HepG2 (cell line): ENCODE results near the gene CEP68. TPM values are rescaled to one million over a fixed set of nuclear protein-coding genes. Genes with fewer than 3 reads are reported as not detected.

Source experiments
- ATAC-seq: fragments of 200-7000 bp; cut with Tn5 transposase; 3 replicates; pipeline ENCODE4 v1.9.1; 2020; ENCODE audit warnings: mild to moderate bottlenecking, moderate library complexity
- BruUV-seq: library from RNA; stranded (reverse); fragments of 400-500 nt; replicated peaks from 2 replicates; lab custom pipeline; 2021; lab: Mats Ljungman, UMichigan
- CTCF ChIA-PET: fragments of 300-600 bp; formaldehyde crosslinking; extraction: SDS; loops from one replicate; lab custom pipeline; 2021; ENCODE audit warnings: low total read pairs, inconsistent platforms, low intra/inter-chr PET ratio; lab: Yijun Ruan, JAX
- POLR2A ChIA-PET: fragments of 350-600 bp; sonication (Branson Sonifier 250); formaldehyde crosslinking; loops from one replicate; lab custom pipeline; 2020; ENCODE audit warnings: antibody characterized with exemption, inconsistent platforms; lab: Yijun Ruan, JAX
- DNase-seq: peaks from one replicate; pipeline ENCODE4 v3.0.0-alpha.2; 2015; ENCODE audit warnings: low spot score
- FAIRE-seq: peaks from 3 replicates; lab custom pipeline; 2011; peaks lifted over from hg19 to GRCh38; lab: Jason Lieb, UNC
- H2AFZ ChIP-seq: one replicate; pipeline ENCODE4 v1.6.1; 2011; ENCODE audit warnings: low read length, inconsistent platforms
- H3K27ac ChIP-seq: fragments of 300-600 bp; 3 replicates; pipeline ENCODE4 v1.8.0; 2011; ENCODE audit warnings: mixed run types, mild to moderate bottlenecking, mixed read lengths, low read length, inconsistent platforms; ENCODE audit not compliant: insufficient read depth; ENCODE audit errors: extremely low read length
- H3K27me3 ChIP-seq, 2 experiments: fragments of 200-600 bp in 1 of 2; 2 replicates in 1 of 2; 3 replicates in 1 of 2; pipeline versions ENCODE4 v1.6.0 to v1.8.0; 2011; ENCODE audit warnings: low read length in 2 of 2, mild to moderate bottlenecking in 2 of 2, moderate library complexity in 2 of 2, inconsistent platforms in 1 of 2; ENCODE audit not compliant: insufficient read depth in 2 of 2, control insufficient read depth in 1 of 2
- H3K36me3 ChIP-seq, 2 experiments: fragments of 200-600 bp in 1 of 2; replicated peaks in 1 of 2; 2 replicates in 1 of 2; 3 replicates in 1 of 2; pipeline versions ENCODE4 v1.5.1 to v1.8.0; 2011; ENCODE audit warnings: low read length in 2 of 2, inconsistent platforms in 1 of 2; ENCODE audit not compliant: insufficient read depth in 2 of 2, control insufficient read depth in 1 of 2
- H3K4me1 ChIP-seq: 2 replicates; pipeline ENCODE4 v1.5.1; 2012; ENCODE audit warnings: low read length, inconsistent platforms; ENCODE audit not compliant: insufficient read depth
- H3K4me2 ChIP-seq: 2 replicates; pipeline ENCODE4 v1.6.0; 2011; ENCODE audit warnings: low read depth, low read length, inconsistent platforms
- H3K4me3 ChIP-seq, 3 experiments: fragments of 200-600 bp in 1 of 3; sonication (generic), shearing (Covaris generic) in 1 of 3; replicated peaks in 1 of 3; 2 replicates each; pipeline ENCODE4 v1.5.1; 2011 to 2016; ENCODE audit warnings: low read length in 3 of 3, inconsistent platforms in 2 of 3, low read depth in 2 of 3, mild to moderate bottlenecking in 2 of 3, control low read depth in 1 of 3, mixed read lengths in 1 of 3; ENCODE audit not compliant: insufficient read depth in 1 of 3
- H3K79me2 ChIP-seq: one replicate; pipeline ENCODE4 v1.6.1; 2011; ENCODE audit warnings: low read length, inconsistent platforms; ENCODE audit not compliant: insufficient read depth
- H3K9ac ChIP-seq: 2 replicates; pipeline ENCODE4 v1.6.0; 2011; ENCODE audit warnings: mild to moderate bottlenecking, low read depth, low read length, inconsistent platforms; ENCODE audit not compliant: insufficient read depth
- H3K9me3 ChIP-seq: 2 replicates; pipeline ENCODE4 v1.5.1; 2012; ENCODE audit warnings: mild to moderate bottlenecking, low read length
- H4K20me1 ChIP-seq: 2 replicates; pipeline ENCODE4 v1.6.0; 2011; ENCODE audit warnings: inconsistent platforms, mild to moderate bottlenecking, low read length, moderate library complexity; ENCODE audit not compliant: insufficient read depth
- BORCS8-MEF2B ChIP-seq: sonication (generic); formaldehyde crosslinking; IDR thresholded peaks from 2 replicates; pipeline ENCODE4 v1.8.0; 2022; ENCODE audit warnings: mild to moderate bottlenecking, missing genetic modification reagents
- ETS1 ChIP-seq: sonication (generic); formaldehyde crosslinking; IDR thresholded peaks from 2 replicates; pipeline ENCODE4 v1.4.0; 2020; ENCODE audit warnings: missing genetic modification reagents
- IKZF1 ChIP-seq: fragments of 450-650 bp; IDR thresholded peaks from 2 replicates; pipeline ENCODE4 v1.7.1; 2016
- NFIB ChIP-seq: sonication (generic); formaldehyde crosslinking; IDR thresholded peaks from 2 replicates; pipeline ENCODE4 v1.9.0; 2021; ENCODE audit warnings: missing genetic modification reagents, mild to moderate bottlenecking, borderline replicate concordance
- NR2F6 ChIP-seq, 2 experiments: IDR thresholded peaks; 2 replicates each; pipeline ENCODE4 v1.6.1; 2016; ENCODE audit warnings: antibody characterized with exemption in 1 of 2, mild to moderate bottlenecking in 1 of 2
- SAFB2 ChIP-seq: sonication (generic); formaldehyde crosslinking; IDR thresholded peaks from 2 replicates; pipeline ENCODE4 v1.5.1; 2020; ENCODE audit warnings: missing genetic modification reagents, low read depth, mild to moderate bottlenecking, borderline replicate concordance
- SOX6 ChIP-seq, 2 experiments: fragments of 450-650 bp in 1 of 2; sonication (generic) in 1 of 2; formaldehyde crosslinking in 1 of 2; IDR thresholded peaks; 2 replicates each; pipeline versions ENCODE4 v1.4.0 to v1.6.1; 2017 to 2020; ENCODE audit warnings: antibody characterized with exemption in 1 of 2, mild to moderate bottlenecking in 1 of 2, missing genetic modification reagents in 1 of 2
- YY1 ChIP-seq: IDR thresholded peaks from 2 replicates; pipeline ENCODE4 v1.6.1; 2011; ENCODE audit warnings: low read length, low read depth, moderate library complexity, mild to moderate bottlenecking; ENCODE audit not compliant: insufficient read depth, insufficient replicate concordance
- ZFP1 ChIP-seq: IDR thresholded peaks from 2 replicates; pipeline ENCODE4 v1.6.1; 2016
- ZNF263 ChIP-seq: sonication (generic); formaldehyde crosslinking; IDR thresholded peaks from 2 replicates; pipeline ENCODE4 v1.4.0; 2020; ENCODE audit warnings: missing genetic modification reagents
- ZNF430 ChIP-seq: sonication (generic); formaldehyde crosslinking; IDR thresholded peaks from 2 replicates; pipeline ENCODE4 v1.9.0; 2021; ENCODE audit warnings: mild to moderate bottlenecking, missing genetic modification reagents
- ZSCAN9 ChIP-seq: IDR thresholded peaks from 2 replicates; pipeline ENCODE4 v1.6.1; 2016; ENCODE audit warnings: borderline replicate concordance
- WGBS: methylation state at CpG from one replicate; pipeline ENCODE4 v1.1.6; 2017; ENCODE audit warnings: low lambda C conversion rate; 5-methylcytosine and 5-hydroxymethylcytosine counted together
- in situ Hi-C: cut with HindIII; loops from 2 replicates; pipeline ENCODE4 v1.10.0; 2017; ENCODE audit warnings: low pct_unique_long_range_greater_than_20kb; ENCODE audit not compliant: extremely low pct_ligation_motif_present
- intact Hi-C: fragments of 100-400 bp; cut with micrococcal nuclease; formaldehyde crosslinking; loops from one replicate; pipeline ENCODE4 v1.10.0; 2022; ENCODE audit not compliant: unreplicated experiment
- polyA plus RNA-seq, 8 experiments: library from polyadenylated mRNA; depleted of rRNA in 3 of 8; stranded (reverse) in 7 of 8; unstranded in 1 of 8; fragments of >200 nt; fragmentation: Illumina TruSeq in 4 of 8; extraction: Trizol in 4 of 8; gene quantifications; 2 replicates each; pipeline versions ENCODE4 v1.2.1 to v1.2.3, GENCODE V29; 2011 to 2016; ENCODE audit warnings: low read depth in 4 of 8, missing spikeins in 1 of 8, mixed read lengths in 1 of 8; ENCODE audit not compliant: insufficient read depth in 1 of 8
- total RNA-seq, 5 experiments: library from RNA; depleted of rRNA; stranded (reverse); fragments of >200 nt; fragmentation: Illumina TruSeq; extraction: Trizol; gene quantifications; 2 replicates each; pipeline ENCODE4 v1.2.3, GENCODE V29; 2016; ENCODE audit warnings: low read depth in 1 of 5
- TF ChIP-seq, protein P1 (sequence below): sonication (generic); formaldehyde crosslinking; IDR thresholded peaks from 2 replicates; pipeline ENCODE4 v1.4.0; 2020; ENCODE audit warnings: missing genetic modification reagents
- TF ChIP-seq, protein P2 (sequence below): IDR thresholded peaks from 2 replicates; pipeline ENCODE4 v1.6.1; 2016
- TF ChIP-seq, protein P3 (sequence below): sonication (generic); formaldehyde crosslinking; IDR thresholded peaks from 2 replicates; pipeline ENCODE4 v1.5.0; 2020; ENCODE audit warnings: missing genetic modification reagents

The CEP68 gene
- total and polyA plus RNA-seq, 2 of the 13 experiments (the other 11 are each of a cell fraction or from before 2014, with no cell fraction given): 5.7 to 9.3 TPM

DNA sequence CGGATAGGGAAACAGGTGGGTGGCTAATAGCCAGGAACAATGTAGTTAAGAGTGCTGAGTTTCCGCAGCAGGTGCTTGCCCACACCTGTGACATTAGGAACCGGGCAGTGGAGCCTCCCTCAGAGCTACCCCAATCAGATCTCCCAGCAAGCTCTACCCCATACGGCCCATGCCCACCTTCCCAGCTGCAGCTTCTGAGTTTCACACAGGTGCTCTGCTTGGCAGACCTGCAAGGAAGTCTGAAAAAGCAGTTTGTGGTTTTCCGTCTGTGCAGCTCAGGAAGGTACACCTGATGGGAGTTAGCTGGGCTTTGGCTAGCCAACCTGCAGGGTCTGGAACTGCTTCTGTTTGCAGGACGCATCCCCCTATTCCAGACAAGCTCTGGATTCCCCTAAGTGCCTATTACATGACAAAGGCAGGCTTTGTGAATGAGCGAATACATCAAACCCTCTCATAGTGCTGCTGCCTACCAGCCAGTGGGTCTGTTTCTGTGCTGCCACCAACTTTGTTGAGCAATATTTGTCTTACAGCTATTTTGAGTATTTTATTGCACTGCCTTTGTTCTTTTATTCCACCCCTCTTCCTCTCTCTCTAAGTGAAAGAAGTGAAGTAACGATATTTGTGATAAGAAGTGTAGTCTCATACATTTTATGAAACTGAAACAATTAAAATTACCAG, 24.7 kb upstream of the CEP68 start (continued):
- TF ChIP-seq, protein P1, sequence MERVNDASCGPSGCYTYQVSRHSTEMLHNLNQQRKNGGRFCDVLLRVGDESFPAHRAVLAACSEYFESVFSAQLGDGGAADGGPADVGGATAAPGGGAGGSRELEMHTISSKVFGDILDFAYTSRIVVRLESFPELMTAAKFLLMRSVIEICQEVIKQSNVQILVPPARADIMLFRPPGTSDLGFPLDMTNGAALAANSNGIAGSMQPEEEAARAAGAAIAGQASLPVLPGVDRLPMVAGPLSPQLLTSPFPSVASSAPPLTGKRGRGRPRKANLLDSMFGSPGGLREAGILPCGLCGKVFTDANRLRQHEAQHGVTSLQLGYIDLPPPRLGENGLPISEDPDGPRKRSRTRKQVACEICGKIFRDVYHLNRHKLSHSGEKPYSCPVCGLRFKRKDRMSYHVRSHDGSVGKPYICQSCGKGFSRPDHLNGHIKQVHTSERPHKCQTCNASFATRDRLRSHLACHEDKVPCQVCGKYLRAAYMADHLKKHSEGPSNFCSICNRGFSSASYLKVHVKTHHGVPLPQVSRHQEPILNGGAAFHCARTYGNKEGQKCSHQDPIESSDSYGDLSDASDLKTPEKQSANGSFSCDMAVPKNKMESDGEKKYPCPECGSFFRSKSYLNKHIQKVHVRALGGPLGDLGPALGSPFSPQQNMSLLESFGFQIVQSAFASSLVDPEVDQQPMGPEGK: peak; percentile 45

DNA sequence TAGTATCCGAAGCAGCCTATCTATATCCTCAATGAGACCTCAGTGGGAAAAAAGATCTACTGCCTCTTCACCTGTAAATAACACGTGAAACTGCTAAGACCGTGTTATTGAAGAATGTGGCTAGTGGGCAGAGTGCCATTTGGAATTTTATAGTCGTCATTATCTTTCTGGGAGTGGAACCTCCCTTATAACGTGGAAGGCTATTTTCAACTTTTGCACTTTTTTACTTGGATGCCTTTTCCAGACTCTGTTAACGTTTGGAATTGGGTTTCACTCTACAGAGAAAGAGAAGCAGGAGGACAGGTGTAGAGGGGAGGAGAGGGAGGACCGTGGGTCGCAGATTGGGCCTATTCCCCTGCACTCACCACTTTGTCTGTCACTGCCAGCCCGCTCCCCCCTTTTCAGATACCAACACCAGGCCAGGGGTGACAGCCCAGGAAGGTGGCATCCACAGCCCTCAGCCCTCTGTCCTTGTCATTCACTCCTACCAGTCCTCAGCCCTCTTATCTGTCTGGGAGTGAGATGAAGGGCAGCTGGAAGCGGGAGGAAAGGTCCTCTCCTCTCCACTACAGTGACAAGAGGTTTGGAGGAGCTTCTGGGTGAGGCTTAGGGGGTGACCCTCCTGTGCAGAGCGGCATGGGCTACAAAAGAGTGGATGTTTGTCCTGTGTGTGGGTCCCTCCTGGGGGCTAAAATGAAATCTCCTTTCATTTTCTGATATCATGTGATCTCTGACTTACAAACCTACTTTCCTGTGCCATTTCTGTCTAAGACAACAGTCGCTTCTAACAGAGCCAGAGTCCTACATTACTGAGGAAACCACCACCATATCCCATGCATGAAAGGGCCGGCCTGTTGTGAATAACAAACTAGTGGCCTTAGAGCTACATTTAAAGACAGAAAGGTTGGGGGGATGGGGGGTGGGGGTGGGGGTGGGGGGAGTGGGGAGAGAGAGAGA, 23.9 kb upstream of the CEP68 start:
- CTCF ChIA-PET: interaction anchor here (1.4 kb wide), 1 partner anchor 115 kb away, joined by 11 read pairs; no protein-coding TSS in a partner anchor
- no TSS peak for BruUV-seq
- Histone ChIP-seq H3K4me2 (peak overlapping the region; percentile 43), H2AFZ (no peak overlapping the region), H3K27ac (peak overlapping the region; percentile 7), H3K36me3 (no peaks in the 10 kb centered on the region), H3K27me3 (no peaks in the 10 kb centered on the region), H4K20me1 (no peaks in the 10 kb centered on the region), H3K9ac (no peak overlapping the region), H3K4me1 (peaks cover 36% of the 10 kb centered on the region), H3K79me2 (no peaks in the 10 kb centered on the region), H3K4me3 (no peak overlapping the region), H3K9me3 (no peaks in the 10 kb centered on the region)
- TF ChIP-seq, protein P2, sequence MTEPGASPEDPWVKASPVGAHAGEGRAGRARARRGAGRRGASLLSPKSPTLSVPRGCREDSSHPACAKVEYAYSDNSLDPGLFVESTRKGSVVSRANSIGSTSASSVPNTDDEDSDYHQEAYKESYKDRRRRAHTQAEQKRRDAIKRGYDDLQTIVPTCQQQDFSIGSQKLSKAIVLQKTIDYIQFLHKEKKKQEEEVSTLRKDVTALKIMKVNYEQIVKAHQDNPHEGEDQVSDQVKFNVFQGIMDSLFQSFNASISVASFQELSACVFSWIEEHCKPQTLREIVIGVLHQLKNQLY (CRISPR knock-in tag): 0 out of 2 replicates have a peak, but pooled peaks have one; percentile 2
- 0 out of 2 replicates have a peak, but pooled peaks have one; percentile 4 for TF ChIP-seq ZSCAN9 (CRISPR knock-in tag)
- no peak for TF ChIP-seq ZFP1 (CRISPR knock-in tag)
- TF ChIP-seq IKZF1: no peak
- 0 out of 2 replicates have a peak, but pooled peaks have one; percentile 40 for TF ChIP-seq BORCS8-MEF2B
- 0 out of 2 replicates have a peak, but pooled peaks have one; percentile 38 for TF ChIP-seq ZNF430 (CRISPR knock-in tag)
- TF ChIP-seq NR2F6 (IDR thresholded peaks at IDR 0.05): no peak
- TF ChIP-seq NR2F6 (CRISPR knock-in tag; IDR thresholded peaks at IDR 0.05): peak; percentile 4; the same call in 1 of the 2 replicates
- no peak for TF ChIP-seq SAFB2 (CRISPR knock-in tag)
- 0 out of 2 replicates have a peak, but pooled peaks have one; percentile 39 for TF ChIP-seq NFIB (CRISPR knock-in tag)
- TF ChIP-seq YY1: no peak
- no peak for TF ChIP-seq SOX6 (IDR thresholded peaks at IDR 0.05)
- TF ChIP-seq SOX6 (CRISPR knock-in tag; IDR thresholded peaks at IDR 0.05): peak; percentile 33; the same call in 1 of the 2 replicates
- TF ChIP-seq, protein P3, sequence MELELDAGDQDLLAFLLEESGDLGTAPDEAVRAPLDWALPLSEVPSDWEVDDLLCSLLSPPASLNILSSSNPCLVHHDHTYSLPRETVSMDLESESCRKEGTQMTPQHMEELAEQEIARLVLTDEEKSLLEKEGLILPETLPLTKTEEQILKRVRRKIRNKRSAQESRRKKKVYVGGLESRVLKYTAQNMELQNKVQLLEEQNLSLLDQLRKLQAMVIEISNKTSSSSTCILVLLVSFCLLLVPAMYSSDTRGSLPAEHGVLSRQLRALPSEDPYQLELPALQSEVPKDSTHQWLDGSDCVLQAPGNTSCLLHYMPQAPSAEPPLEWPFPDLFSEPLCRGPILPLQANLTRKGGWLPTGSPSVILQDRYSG (CRISPR knock-in tag): no peak
- TF ChIP-seq ZNF263 (CRISPR knock-in tag): peak; percentile 11; the same call in 1 of the 2 replicates
- no peak for TF ChIP-seq ETS1 (CRISPR knock-in tag)
- intact Hi-C loops (no loop called here), in situ Hi-C loops (no loop called here)
- POLR2A ChIA-PET: interaction anchor here (0.9 to 1.6 kb wide), 4 partner anchors 23 to 114 kb away, joined by 3 to 7 read pairs (median 4); partner anchors contain the start of genes CEP68 and RAB1A
- ATAC-seq (peak; percentile 30), DNase-seq (no peak), FAIRE-seq (no peak)
- WGBS: 57% methylated on average over 13 of the region's 13 CpGs
